GM12878 (cell line): ENCODE data around the gene VN1R5. TPM values are rescaled to one million over a fixed set of nuclear protein-coding genes. Genes with fewer than 3 reads are reported as not detected.

ENCODE experiments used
- ASH2L ChIP-seq: fragments of 300-600, 200-600 bp; sonication (generic); IDR thresholded peaks from 2 replicates; pipeline ENCODE4 v1.6.1; 2017; ENCODE audit warnings: low read depth, mild to moderate bottlenecking, borderline replicate concordance
- ATF2 ChIP-seq: IDR thresholded peaks from 2 replicates; pipeline ENCODE4 v1.6.1; 2012; ENCODE audit warnings: low read length, inconsistent platforms
- BCL11A ChIP-seq: IDR thresholded peaks from 2 replicates; pipeline ENCODE4 v1.6.1; 2011; ENCODE audit warnings: low read depth, low read length
- BHLHE40 ChIP-seq, 2 experiments: fragments of 450-650 bp in 1 of 2; IDR thresholded peaks; 2 replicates each; pipeline ENCODE4 v1.6.1; 2011 to 2017; ENCODE audit warnings: low read depth in 2 of 2, borderline replicate concordance in 1 of 2, improper control_type of control experiment in 1 of 2, low read length in 1 of 2, mild to moderate bottlenecking in 1 of 2
- CHD1 ChIP-seq: IDR thresholded peaks from 2 replicates; pipeline ENCODE4 v1.6.1; 2012; ENCODE audit warnings: low read depth, low read length, improper control_type of control experiment
- CTCF ChIP-seq, 3 experiments: IDR thresholded peaks in 2 of 3; conservative IDR thresholded peaks in 1 of 3; 2 replicates each; pipeline ENCODE4 v1.5.1; 2011; ENCODE audit warnings: low read depth in 3 of 3, low read length in 3 of 3, mild to moderate bottlenecking in 3 of 3, control low read depth in 2 of 3, moderate library complexity in 2 of 3, inconsistent platforms in 1 of 3, mixed read lengths in 1 of 3; ENCODE audit not compliant: control insufficient read depth in 2 of 3, insufficient read depth in 1 of 3; ENCODE audit errors: extremely low read depth in 1 of 3
- EGR1 ChIP-seq, 2 experiments: IDR thresholded peaks; 1 replicate in 1 of 2; 2 replicates in 1 of 2; pipeline ENCODE4 v1.6.1; 2011 to 2012; ENCODE audit warnings: low read depth in 2 of 2, low read length in 2 of 2, borderline replicate concordance in 1 of 2, mild to moderate bottlenecking in 1 of 2, moderate library complexity in 1 of 2
- ESRRA ChIP-seq: IDR thresholded peaks from 2 replicates; pipeline ENCODE4 v1.6.1; 2012; ENCODE audit warnings: mild to moderate bottlenecking, low read length, improper control_type of control experiment
- FOS ChIP-seq: IDR thresholded peaks from 3 replicates; pipeline ENCODE4 v1.6.1; 2011; ENCODE audit warnings: borderline replicate concordance; ENCODE audit not compliant: insufficient read length; ENCODE audit errors: extremely low read depth
- GABPA ChIP-seq: IDR thresholded peaks from 2 replicates; pipeline ENCODE4 v1.6.1; 2014; ENCODE audit warnings: antibody characterized with exemption, low read depth, mild to moderate bottlenecking, inconsistent platforms
- HCFC1 ChIP-seq: fragments of 150-350 bp; IDR thresholded peaks from 2 replicates; pipeline ENCODE4 v1.6.1; 2014; ENCODE audit warnings: low read length
- HDAC2 ChIP-seq: fragments of 200-600 bp; sonication (generic); IDR thresholded peaks from 2 replicates; pipeline ENCODE4 v1.6.1; 2017
- HSF1 ChIP-seq: fragments of 150-350 bp; IDR thresholded peaks from 2 replicates; pipeline ENCODE4 v1.6.1; 2014; ENCODE audit warnings: mild to moderate bottlenecking, low read depth, low read length
- IKZF2 ChIP-seq, 2 experiments: fragments of 450-650 bp; IDR thresholded peaks; 2 replicates each; pipeline ENCODE4 v1.6.1; 2017; ENCODE audit warnings: mild to moderate bottlenecking in 2 of 2, moderate library complexity in 2 of 2
- KLF5 ChIP-seq: fragments of 450-650 bp; IDR thresholded peaks from 2 replicates; pipeline ENCODE4 v1.6.1; 2014; ENCODE audit warnings: mild to moderate bottlenecking; ENCODE audit not compliant: partially characterized antibody
- MLLT1 ChIP-seq: fragments of 450-650 bp; IDR thresholded peaks from 2 replicates; pipeline ENCODE4 v1.6.1; 2016; ENCODE audit warnings: mild to moderate bottlenecking
- NFXL1 ChIP-seq: fragments of 450-650 bp; IDR thresholded peaks from 2 replicates; pipeline ENCODE4 v1.6.1; 2017; ENCODE audit warnings: antibody characterized with exemption, mild to moderate bottlenecking, borderline replicate concordance
- PAX5 ChIP-seq: IDR thresholded peaks from 2 replicates; pipeline ENCODE4 v1.6.1; 2011; ENCODE audit warnings: low read depth, low read length, borderline replicate concordance
- PKNOX1 ChIP-seq: fragments of 450-650 bp; IDR thresholded peaks from 2 replicates; pipeline ENCODE4 v1.6.1; 2016; ENCODE audit warnings: mild to moderate bottlenecking
- RAD51 ChIP-seq: fragments of 450-650 bp; IDR thresholded peaks from 2 replicates; pipeline ENCODE4 v1.6.1; 2016; ENCODE audit warnings: moderate library complexity, mild to moderate bottlenecking, inconsistent platforms
- SMAD5 ChIP-seq: IDR thresholded peaks from 2 replicates; pipeline ENCODE4 v1.6.1; 2016; ENCODE audit warnings: antibody characterized with exemption, low read depth
- SMARCA5 ChIP-seq: fragments of 450-650 bp; IDR thresholded peaks from 2 replicates; pipeline ENCODE4 v1.6.1; 2017; ENCODE audit warnings: mild to moderate bottlenecking
- TBL1XR1 ChIP-seq: IDR thresholded peaks from 2 replicates; pipeline ENCODE4 v1.6.1; 2012; ENCODE audit warnings: low read depth, low read length, improper control_type of control experiment
- ZNF217 ChIP-seq: fragments of 450-650 bp; IDR thresholded peaks from 2 replicates; pipeline ENCODE4 v1.6.1; 2017; ENCODE audit warnings: antibody characterized with exemption, mild to moderate bottlenecking
- polyA plus RNA-seq, 11 experiments: library from polyadenylated mRNA; depleted of rRNA in 4 of 11; unstranded in 6 of 11; stranded (reverse) in 5 of 11; fragments of >200 nt; fragmentation: Nextera tagmentation in 4 of 11; fragmentation: Illumina TruSeq in 1 of 11; extraction: Ambion mirVana in 4 of 11; extraction: Trizol in 1 of 11; gene quantifications; 1 replicate in 1 of 11; 2 replicates in 10 of 11; pipeline versions ENCODE4 v1.2.1 to v1.2.3, GENCODE V29; 2011 to 2016; ENCODE audit warnings: inconsistent platforms in 2 of 11, missing spikeins in 2 of 11, low read depth in 1 of 11
- total RNA-seq, 4 experiments: library from RNA; depleted of rRNA in 3 of 4; stranded (reverse); fragments of >200 nt in 3 of 4; fragmentation: Illumina TruSeq in 1 of 4; extraction: Trizol in 1 of 4; gene quantifications; 2 replicates each; pipeline versions ENCODE4 v1.2.1 to v1.2.3, GENCODE V29; 2013 to 2021

The VN1R5 gene
- total and polyA plus RNA-seq, 10 of the 15 experiments (the other 5 are each of a cell fraction or from before 2014, with no cell fraction given), result not detected

- TF ChIP-seq BCL11A, result no peak
- TF ChIP-seq ASH2L, result 0 out of 2 replicates have a peak, but pooled peaks have one; percentile 52
- no peak for TF ChIP-seq CHD1
- TF ChIP-seq MLLT1, result peak; percentile 70; the same call in 1 of the 2 replicates
- TF ChIP-seq ZNF217, result no peak
- TF ChIP-seq NFXL1, result no peak
- TF ChIP-seq HDAC2, result no peak
- TF ChIP-seq PAX5, result no peak
- TF ChIP-seq HSF1, result no peak
- TF ChIP-seq FOS, result peak; percentile 33
- TF ChIP-seq CTCF (IDR thresholded peaks at IDR 0.05 in 2 of 3, conservative IDR thresholded peaks at IDR 0.05 in 1 of 3; ENCODE audit: control insufficient read depth in 2 of 3, extremely low read depth in 1 of 3, insufficient read depth in 1 of 3, low read depth in 3 of 3, low read length in 3 of 3), result no peak
- peak; percentile 72; the same call in 1 of the 2 replicates for TF ChIP-seq GABPA
- no peak for TF ChIP-seq ESRRA
- peak; percentile 54; the same call in 1 of the 2 replicates for TF ChIP-seq SMAD5
- peak; percentile 34 to 52; a peak in 1 of 4 replicates for TF ChIP-seq BHLHE40 (IDR thresholded peaks at IDR 0.05; ENCODE audit: borderline replicate concordance in 1 of 2, low read depth in 2 of 2, low read length in 1 of 2)
- TF ChIP-seq RAD51, result no peak
- peak; percentile 88 for TF ChIP-seq SMARCA5
- peak; percentile 98 for TF ChIP-seq PKNOX1
- TF ChIP-seq IKZF2 (IDR thresholded peaks at IDR 0.05), result no peak; a peak in 1 of 4 replicates
- TF ChIP-seq EGR1 (IDR thresholded peaks at IDR 0.05; ENCODE audit: borderline replicate concordance in 1 of 2, low read depth in 2 of 2, low read length in 2 of 2), result peak in 1 of 2 experiments; percentile 84; a peak in 2 of 3 replicates
- no peak for TF ChIP-seq ATF2
- no peak for TF ChIP-seq HCFC1
- no peak for TF ChIP-seq TBL1XR1
- TF ChIP-seq KLF5, result peak; percentile 67
Observed at GRCh38 chr1:247210376-247211117, 45.3 kb upstream of the VN1R5 start (continued).
